Peyer's patch (tissue), 4 donors: ENCODE data around the gene GOLT1A. TPM values are rescaled to one million over a fixed set of nuclear protein-coding genes. Genes with fewer than 3 reads are reported as not detected.
A peak's percentile ranks its signal among the peaks of the same experiment; 100 is the strongest.

Experiments used
- DNase-seq, 3 donors: peaks; one replicate each; pipeline ENCODE4 v3.0.0-alpha.2; 2017 to 2019
- H3K27ac ChIP-seq, 4 donors: fragments of 200-600 bp; sonication (generic); one replicate each; pipeline ENCODE4 v1.5.1; 2016 to 2019
- H3K27me3 ChIP-seq, 2 donors: fragments of 200-600 bp; sonication (generic); one replicate each; pipeline ENCODE4 v1.5.1; 2019
- H3K36me3 ChIP-seq, 3 donors: fragments of 200-600 bp; sonication (generic); one replicate each; pipeline ENCODE4 v1.5.1; 2016 to 2019
- H3K4me1 ChIP-seq, 4 donors: fragments of 200-600 bp; sonication (generic); one replicate each; pipeline ENCODE4 v1.5.1; 2016 to 2019
- H3K4me3 ChIP-seq, 4 donors: fragments of 200-600 bp; sonication (generic); 1 replicate in 3 of 4; 2 replicates in 1 of 4; pipeline ENCODE4 v1.5.1; 2016 to 2019; ENCODE audit warnings: mild to moderate bottlenecking in 1 of 4
- H3K9me3 ChIP-seq, 4 donors: fragments of 200-600 bp; sonication (generic); one replicate each; pipeline ENCODE4 v1.5.1; 2016 to 2019; ENCODE audit warnings: mild to moderate bottlenecking in 1 of 4
- POLR2A ChIP-seq, 2 donors: fragments of 450-650 bp; IDR thresholded peaks; one replicate each; pipeline ENCODE4 v1.5.1; 2017; ENCODE audit warnings: antibody characterized with exemption in 2 of 2, mild to moderate bottlenecking in 2 of 2, moderate library complexity in 2 of 2
- total RNA-seq, 4 donors: library from RNA; depleted of rRNA; stranded (reverse); fragments of >200 nt; gene quantifications; one replicate each; pipeline ENCODE4 v1.1.0, GENCODE V29; 2016
- TF ChIP-seq, protein P1 (sequence below), 6 experiments: fragments of 450-650 bp in 4 of 6; fragments of 200-600 bp in 2 of 6; sonication (generic) in 1 of 6; IDR thresholded peaks; one replicate each; pipeline ENCODE4 v1.5.1; 2017 to 2019; ENCODE audit warnings: antibody characterized with exemption in 6 of 6, mild to moderate bottlenecking in 3 of 6, moderate library complexity in 1 of 6

Gene GOLT1A
- total RNA-seq, 4 donors from 2014 or later: 11.6 to 101 (median 69.1) TPM

DNA sequence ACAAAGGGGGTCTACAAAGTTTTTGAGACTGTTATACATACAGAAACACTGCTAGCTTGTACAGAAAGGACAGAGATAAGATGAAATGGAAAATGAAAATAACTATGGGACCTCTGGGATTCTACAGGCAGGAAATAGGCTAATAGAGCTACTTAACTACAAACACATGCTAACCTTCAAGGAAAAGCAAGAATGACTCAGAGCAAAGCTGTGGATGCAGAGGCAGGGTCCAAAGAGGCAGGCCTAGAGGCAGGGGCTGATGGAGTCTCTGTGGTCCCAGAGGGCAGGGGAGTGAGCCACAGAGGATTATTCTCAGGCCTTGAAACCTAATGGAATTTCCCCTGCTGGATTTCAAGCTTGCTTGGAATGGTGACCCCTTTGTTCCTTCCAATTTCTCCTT is 18.7 kb upstream of the GOLT1A start:
- Histone ChIP-seq H3K27me3 (no peaks in the 10 kb centered on the region), H3K27ac (no peak overlapping the region), H3K36me3 (peaks cover 0 to 76% (median 0%) of the 10 kb centered on the region in 3 donors), H3K9me3 (no peaks in the 10 kb centered on the region), H3K4me1 (peaks cover 0 to 4% (median 0%) of the 10 kb centered on the region in 4 donors), H3K4me3 (no peak overlapping the region)
- DNase-seq: no peak
- TF ChIP-seq POLR2A (IDR thresholded peaks at IDR 0.05): no peak
- TF ChIP-seq, protein P1, sequence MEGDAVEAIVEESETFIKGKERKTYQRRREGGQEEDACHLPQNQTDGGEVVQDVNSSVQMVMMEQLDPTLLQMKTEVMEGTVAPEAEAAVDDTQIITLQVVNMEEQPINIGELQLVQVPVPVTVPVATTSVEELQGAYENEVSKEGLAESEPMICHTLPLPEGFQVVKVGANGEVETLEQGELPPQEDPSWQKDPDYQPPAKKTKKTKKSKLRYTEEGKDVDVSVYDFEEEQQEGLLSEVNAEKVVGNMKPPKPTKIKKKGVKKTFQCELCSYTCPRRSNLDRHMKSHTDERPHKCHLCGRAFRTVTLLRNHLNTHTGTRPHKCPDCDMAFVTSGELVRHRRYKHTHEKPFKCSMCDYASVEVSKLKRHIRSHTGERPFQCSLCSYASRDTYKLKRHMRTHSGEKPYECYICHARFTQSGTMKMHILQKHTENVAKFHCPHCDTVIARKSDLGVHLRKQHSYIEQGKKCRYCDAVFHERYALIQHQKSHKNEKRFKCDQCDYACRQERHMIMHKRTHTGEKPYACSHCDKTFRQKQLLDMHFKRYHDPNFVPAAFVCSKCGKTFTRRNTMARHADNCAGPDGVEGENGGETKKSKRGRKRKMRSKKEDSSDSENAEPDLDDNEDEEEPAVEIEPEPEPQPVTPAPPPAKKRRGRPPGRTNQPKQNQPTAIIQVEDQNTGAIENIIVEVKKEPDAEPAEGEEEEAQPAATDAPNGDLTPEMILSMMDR (IDR thresholded peaks at IDR 0.05): no peak

DNA sequence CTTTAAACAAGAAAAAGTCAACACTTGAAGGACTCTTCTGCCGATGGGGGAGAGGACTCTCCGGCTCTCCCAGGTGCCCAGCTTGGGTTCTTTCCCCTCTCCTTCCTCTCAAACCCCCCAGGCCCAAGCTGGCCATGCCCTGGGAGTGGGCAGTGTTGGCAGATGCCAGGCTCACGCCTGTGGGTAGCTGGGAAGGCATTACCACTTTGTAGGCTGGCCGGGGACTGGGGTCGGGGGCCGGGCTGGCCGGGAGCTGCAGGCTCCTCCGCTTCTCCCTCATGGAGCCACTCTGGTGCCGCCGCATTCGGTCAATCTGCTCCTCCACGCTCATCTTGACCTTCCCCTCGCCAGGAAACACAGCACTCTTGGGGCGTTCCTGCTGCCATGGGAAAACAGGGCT is 16.4 kb upstream of the GOLT1A start:
- DNase-seq: no peak
- no peak for TF ChIP-seq POLR2A (IDR thresholded peaks at IDR 0.05)
- TF ChIP-seq, protein P1 (IDR thresholded peaks at IDR 0.05): no peak
- peaks cover 0 to 65% (median 0%) of the 10 kb centered on the region in 3 donors for H3K36me3 ChIP-seq
- H3K4me3 ChIP-seq: no peak overlapping the region
- H3K27me3 ChIP-seq: no peaks in the 10 kb centered on the region
- no peak overlapping the region for H3K27ac ChIP-seq
- H3K9me3 ChIP-seq: no peaks in the 10 kb centered on the region
- H3K4me1 ChIP-seq: peaks cover 0 to 19% (median 0%) of the 10 kb centered on the region in 4 donors

DNA sequence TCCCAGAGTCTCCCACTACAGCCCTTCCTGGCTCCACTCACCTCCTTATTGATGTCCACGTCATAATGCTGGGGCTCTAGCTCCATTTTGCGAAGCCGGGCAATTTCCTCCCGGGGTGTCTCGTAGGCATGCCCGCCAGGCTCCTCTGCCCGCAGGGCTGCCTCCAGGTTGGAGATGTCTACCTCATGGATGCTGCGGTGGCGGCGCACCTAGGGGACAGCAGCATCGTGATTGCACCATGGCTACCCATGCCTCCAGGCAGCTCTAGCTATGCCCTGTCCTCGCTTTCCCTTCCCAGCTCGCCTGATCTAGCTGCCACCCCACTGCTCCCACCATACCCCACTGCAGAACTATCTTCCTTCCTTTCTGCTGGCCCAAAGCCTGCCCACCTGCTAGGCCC is 15.1 kb upstream of the GOLT1A start:
- peaks cover 0 to 65% (median 0%) of the 10 kb centered on the region in 3 donors for H3K36me3 ChIP-seq
- peaks cover 0 to 24% (median 0%) of the 10 kb centered on the region in 4 donors for H3K4me1 ChIP-seq
- H3K9me3 ChIP-seq: no peaks in the 10 kb centered on the region
- TF ChIP-seq, protein P1 (IDR thresholded peaks at IDR 0.05): no peak
- TF ChIP-seq POLR2A (IDR thresholded peaks at IDR 0.05): no peak
- H3K4me3 ChIP-seq: no peak overlapping the region
- no peaks in the 10 kb centered on the region for H3K27me3 ChIP-seq
- DNase-seq: no peak
- no peak overlapping the region for H3K27ac ChIP-seq

DNA sequence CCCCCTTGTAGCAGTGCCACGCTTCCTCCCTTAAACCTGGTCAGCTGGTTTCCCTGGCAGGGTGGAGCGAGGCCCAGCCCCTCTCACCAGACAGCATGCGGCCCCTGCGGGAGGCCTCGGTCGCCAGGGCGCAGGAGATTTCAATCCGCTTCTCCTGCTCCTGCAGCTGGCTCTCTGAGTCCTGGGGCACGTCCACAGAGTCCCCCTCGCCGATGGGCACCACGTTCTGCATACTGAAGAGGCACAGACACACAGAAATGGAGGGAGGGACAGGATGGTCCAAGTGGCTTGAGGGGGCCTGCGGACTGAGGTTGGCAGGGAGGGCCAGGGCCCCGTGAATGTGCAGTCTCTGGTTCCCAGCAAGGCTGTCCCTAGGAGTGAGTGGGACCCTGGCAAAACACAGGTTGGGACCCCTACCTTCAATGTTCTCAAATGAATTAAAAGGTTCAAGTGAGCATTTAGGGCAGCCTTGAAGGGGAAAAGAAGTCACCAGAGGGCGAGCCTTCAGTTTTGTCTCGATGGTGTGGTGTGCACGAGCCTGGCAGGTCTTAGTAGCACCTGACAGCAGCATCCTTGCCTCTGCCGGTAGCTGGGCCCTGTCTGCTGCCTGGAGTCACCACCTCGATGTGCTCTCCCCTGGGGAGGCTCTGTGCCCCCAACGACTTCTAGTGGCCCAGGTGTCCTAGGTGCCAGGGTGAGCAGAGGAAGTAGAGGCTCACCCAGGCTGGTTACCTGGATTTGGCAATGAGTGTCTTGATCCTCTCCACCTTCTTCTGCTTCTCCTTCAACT is 14.4 kb upstream of the GOLT1A start:
- H3K9me3 ChIP-seq: no peaks in the 10 kb centered on the region
- H3K4me3 ChIP-seq: no peak overlapping the region
- H3K4me1 ChIP-seq: peaks cover 0 to 24% (median 0%) of the 10 kb centered on the region in 4 donors
- H3K27me3 ChIP-seq: no peaks in the 10 kb centered on the region
- no peak for DNase-seq
- peaks cover 0 to 59% (median 0%) of the 10 kb centered on the region in 3 donors for H3K36me3 ChIP-seq
- TF ChIP-seq POLR2A (IDR thresholded peaks at IDR 0.05): no peak
- TF ChIP-seq, protein P1 (IDR thresholded peaks at IDR 0.05): no peak
- peak overlapping the region in 2 of 4 donors; percentile 88 for H3K27ac ChIP-seq

DNA sequence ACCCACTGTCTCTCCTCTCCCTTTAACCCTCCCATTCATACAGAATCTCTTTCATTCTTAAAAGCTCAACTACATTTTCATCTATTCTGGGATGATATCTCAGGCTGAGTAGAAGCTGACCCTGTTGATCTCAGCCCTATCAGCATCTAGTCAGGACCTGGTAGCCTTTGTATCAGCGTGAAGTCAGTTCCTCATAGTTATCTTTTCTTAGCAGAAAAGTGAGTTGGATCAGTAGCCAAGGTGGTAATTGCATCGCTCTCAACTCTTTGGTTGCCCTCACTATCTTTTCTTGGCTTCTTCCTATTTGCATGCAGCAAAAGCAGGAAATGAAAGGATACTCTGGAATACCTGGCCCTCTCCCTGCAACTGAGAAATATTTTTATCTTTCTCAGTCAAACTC is 13.6 kb upstream of the GOLT1A start:
- Histone ChIP-seq H3K27ac (peak overlapping the region in 3 of 4 donors; percentile 10 to 88 (median 88)), H3K4me1 (peaks cover 0 to 24% (median 0%) of the 10 kb centered on the region in 4 donors), H3K9me3 (no peaks in the 10 kb centered on the region), H3K27me3 (no peaks in the 10 kb centered on the region), H3K4me3 (no peak overlapping the region), H3K36me3 (peaks cover 0 to 59% (median 0%) of the 10 kb centered on the region in 3 donors)
- TF ChIP-seq POLR2A (IDR thresholded peaks at IDR 0.05): no peak
- TF ChIP-seq, protein P1 (IDR thresholded peaks at IDR 0.05): no peak
- DNase-seq: peak in 1 of 3 donors; percentile 1
